Adrenal gland (tissue), 12 donors: ENCODE data around the gene LOXHD1. TPM values are rescaled to one million over a fixed set of nuclear protein-coding genes. Genes with fewer than 3 reads are reported as not detected.
A peak's percentile ranks its signal among the peaks of the same experiment; 100 is the strongest.

ENCODE experiments used
- DNase-seq, 7 donors: peaks; one replicate each; pipeline ENCODE4 v3.0.0-alpha.2; 2019 to 2020
- H3K27ac ChIP-seq, 5 donors: fragments of 200-600 bp; sonication (generic) in 4 of 5; 1 replicate in 3 of 5; 2 replicates in 2 of 5; pipeline versions ENCODE4 v1.5.1 to v1.8.0; 2016 to 2020; ENCODE audit warnings: mild to moderate bottlenecking in 1 of 5
- H3K27me3 ChIP-seq: fragments of 200-600 bp; 2 replicates; pipeline ENCODE4 v1.8.0; 2021
- H3K36me3 ChIP-seq, 2 donors: fragments of 200-600 bp; replicated peaks in 1 of 2; 1 replicate in 1 of 2; 2 replicates in 1 of 2; pipeline versions ENCODE4 v1.5.1 to v1.8.0; 2018 to 2022
- H3K4me1 ChIP-seq, 2 donors: fragments of 200-600 bp; replicated peaks in 1 of 2; 1 replicate in 1 of 2; 2 replicates in 1 of 2; pipeline versions ENCODE4 v1.5.1 to v1.8.0; 2018 to 2021
- H3K4me3 ChIP-seq, 4 donors: fragments of 200-600 bp; sonication (generic) in 3 of 4; one replicate each; pipeline ENCODE4 v1.5.1; 2016 to 2018
- H3K9me3 ChIP-seq, 3 donors: fragments of 200-600 bp; sonication (generic) in 1 of 3; replicated peaks in 1 of 3; 1 replicate in 2 of 3; 2 replicates in 1 of 3; pipeline versions ENCODE4 v1.5.1 to v1.8.0; 2016 to 2021
- POLR2A ChIP-seq, 2 donors: fragments of 450-650 bp; IDR thresholded peaks; one replicate each; pipeline ENCODE4 v1.6.1; 2017; ENCODE audit warnings: antibody characterized with exemption in 2 of 2, mild to moderate bottlenecking in 2 of 2, moderate library complexity in 1 of 2
- WGBS, 4 donors: extraction: QIAGEN DNeasy Blood & Tissue Kit in 2 of 4; methylation state at CpG; one replicate each; pipeline versions ENCODE4 v1.1.5 to v1.1.7; 2013 to 2017; 5-methylcytosine and 5-hydroxymethylcytosine counted together
- intact Hi-C, 2 donors: fragments of 100-400 bp; cut with DNase I; formaldehyde crosslinking; loops; one replicate each; pipeline versions ENCODE4 v1.14.1 to v1.15.0; 2022 to 2023
- polyA plus RNA-seq, 3 donors: library from polyadenylated mRNA; stranded (reverse); fragments of 200-250 nt in 2 of 3; fragments of 350-450 nt in 1 of 3; fragmentation: Illumina TruSeq in 1 of 3; extraction: RNeasy Lipid Tissue Mini Kit (QIAGEN cat#74804) in 1 of 3; gene quantifications; one replicate each; pipeline ENCODE4 v1.2.3, GENCODE V29; 2013 to 2014
- total RNA-seq, 9 donors: library from RNA; depleted of rRNA in 4 of 9; stranded (reverse); fragments of >200 nt in 4 of 9; fragments of 120-200 nt in 1 of 9; fragmentation: NEBNext Ultra II Directional in 1 of 9; extraction: Animal tissue kit (Norgen Biotek cat#: 25700) in 1 of 9; gene quantifications; one replicate each; pipeline versions ENCODE4 v1.1.0 to v1.2.4, GENCODE V29; 2013 to 2023
- TF ChIP-seq, protein P1 (sequence below), 6 experiments: fragments of 450-650 bp in 4 of 6; fragments of 200-600 bp in 2 of 6; sonication (generic) in 1 of 6; IDR thresholded peaks; 1 replicate in 5 of 6; 2 replicates in 1 of 6; pipeline versions ENCODE4 v1.5.1 to v1.8.0; 2016 to 2021; ENCODE audit warnings: antibody characterized with exemption in 6 of 6, mild to moderate bottlenecking in 2 of 6, moderate library complexity in 1 of 6
- donor health status: healthy with polysubstance abuse.
- donor health status: Bipolar disorder and iron deficiency.
- donor health status: DM: yes; HTN: yes; CAD: no.
- donor health status: DM: no; HTN: no; CAD: no.
- donor health status: DM: no; HTN: no; CAD: no.
- donor health status: DM: yes; HTN: yes; CAD: no.

Gene LOXHD1
- total and polyA plus RNA-seq, 12 donors: 0.08 to 0.30 (median 0.16) TPM; not detected in 7

DNA sequence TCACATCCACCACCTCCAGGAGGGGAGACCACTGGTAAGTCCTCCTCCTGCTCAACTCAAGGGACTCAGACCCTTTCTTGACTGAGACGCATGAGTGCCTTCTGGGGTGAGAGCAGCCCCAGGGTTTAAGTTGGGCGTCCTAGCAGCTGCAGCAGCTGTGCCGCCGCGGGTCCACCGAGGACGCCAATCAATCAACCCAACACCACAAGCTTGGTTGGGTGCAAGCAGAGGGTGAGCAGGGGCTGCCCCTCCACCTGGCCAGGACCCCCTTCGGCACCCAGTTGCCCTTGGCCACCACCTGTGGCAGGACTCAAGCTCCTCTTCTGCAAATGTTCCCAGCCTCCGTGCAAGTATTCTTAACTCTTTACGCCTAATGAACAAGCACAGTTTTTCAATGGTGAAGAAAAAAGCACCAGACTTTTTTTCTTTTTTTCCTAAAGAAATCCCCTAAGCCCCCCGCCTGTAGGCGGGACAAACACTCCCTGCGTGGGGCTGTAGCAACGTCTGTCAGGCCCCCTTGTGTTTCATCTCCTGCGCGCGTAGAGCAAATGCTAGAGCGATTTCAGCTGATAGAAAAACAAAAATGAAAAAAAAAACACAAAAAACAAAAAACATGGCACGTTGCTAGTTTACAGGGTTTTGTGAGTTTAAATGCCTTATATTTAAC, 197.1 kb downstream of the LOXHD1 start:
- no peaks in the 10 kb centered on the region for H3K36me3 ChIP-seq
- H3K4me1 ChIP-seq: no peaks in the 10 kb centered on the region
- peak in 1 of 7 donors; percentile 15 for DNase-seq
- H3K27ac ChIP-seq: no peak overlapping the region
- H3K27me3 ChIP-seq: no peaks in the 10 kb centered on the region
- no peaks in the 10 kb centered on the region for H3K9me3 ChIP-seq
- intact Hi-C loops: no loop called here
- TF ChIP-seq, protein P1, sequence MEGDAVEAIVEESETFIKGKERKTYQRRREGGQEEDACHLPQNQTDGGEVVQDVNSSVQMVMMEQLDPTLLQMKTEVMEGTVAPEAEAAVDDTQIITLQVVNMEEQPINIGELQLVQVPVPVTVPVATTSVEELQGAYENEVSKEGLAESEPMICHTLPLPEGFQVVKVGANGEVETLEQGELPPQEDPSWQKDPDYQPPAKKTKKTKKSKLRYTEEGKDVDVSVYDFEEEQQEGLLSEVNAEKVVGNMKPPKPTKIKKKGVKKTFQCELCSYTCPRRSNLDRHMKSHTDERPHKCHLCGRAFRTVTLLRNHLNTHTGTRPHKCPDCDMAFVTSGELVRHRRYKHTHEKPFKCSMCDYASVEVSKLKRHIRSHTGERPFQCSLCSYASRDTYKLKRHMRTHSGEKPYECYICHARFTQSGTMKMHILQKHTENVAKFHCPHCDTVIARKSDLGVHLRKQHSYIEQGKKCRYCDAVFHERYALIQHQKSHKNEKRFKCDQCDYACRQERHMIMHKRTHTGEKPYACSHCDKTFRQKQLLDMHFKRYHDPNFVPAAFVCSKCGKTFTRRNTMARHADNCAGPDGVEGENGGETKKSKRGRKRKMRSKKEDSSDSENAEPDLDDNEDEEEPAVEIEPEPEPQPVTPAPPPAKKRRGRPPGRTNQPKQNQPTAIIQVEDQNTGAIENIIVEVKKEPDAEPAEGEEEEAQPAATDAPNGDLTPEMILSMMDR (IDR thresholded peaks at IDR 0.05): no peak
- no peak for TF ChIP-seq POLR2A (IDR thresholded peaks at IDR 0.05)
- no peak overlapping the region for H3K4me3 ChIP-seq
- WGBS, 4 donors: 68 to 86% (median 80%) methylated on average over 17 to 19 of the region's 19 CpGs

DNA sequence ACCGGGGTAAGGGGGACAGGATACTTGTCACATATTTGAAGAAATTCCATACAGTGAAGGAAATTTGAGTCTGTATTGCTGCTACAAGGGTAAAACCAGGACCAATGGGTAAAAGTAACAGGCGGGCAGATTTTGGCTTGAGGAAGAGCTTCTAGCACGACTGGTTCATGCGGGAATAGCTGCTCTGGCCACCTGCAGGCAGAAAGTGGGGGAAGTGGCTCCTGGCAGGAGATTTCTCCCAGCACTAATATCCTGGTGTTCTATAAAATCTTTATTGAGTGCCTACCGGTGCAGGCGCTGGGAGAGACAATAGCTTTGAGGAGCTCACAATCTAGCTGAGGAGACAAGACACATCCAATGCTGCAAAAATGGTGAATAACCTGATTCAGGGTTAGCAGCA, 198.5 kb downstream of the LOXHD1 start:
- Histone ChIP-seq H3K4me3 (no peak overlapping the region), H3K9me3 (no peaks in the 10 kb centered on the region), H3K4me1 (no peaks in the 10 kb centered on the region), H3K36me3 (no peaks in the 10 kb centered on the region), H3K27ac (no peak overlapping the region), H3K27me3 (no peaks in the 10 kb centered on the region)
- intact Hi-C loops: no loop called here
- DNase-seq: peak in 1 of 7 donors; percentile 4
- TF ChIP-seq POLR2A (IDR thresholded peaks at IDR 0.05): no peak
- TF ChIP-seq, protein P1 (IDR thresholded peaks at IDR 0.05): no peak
- WGBS, 4 donors: 64 to 75% (median 68%) methylated on average over 6 of the region's 6 CpGs

DNA sequence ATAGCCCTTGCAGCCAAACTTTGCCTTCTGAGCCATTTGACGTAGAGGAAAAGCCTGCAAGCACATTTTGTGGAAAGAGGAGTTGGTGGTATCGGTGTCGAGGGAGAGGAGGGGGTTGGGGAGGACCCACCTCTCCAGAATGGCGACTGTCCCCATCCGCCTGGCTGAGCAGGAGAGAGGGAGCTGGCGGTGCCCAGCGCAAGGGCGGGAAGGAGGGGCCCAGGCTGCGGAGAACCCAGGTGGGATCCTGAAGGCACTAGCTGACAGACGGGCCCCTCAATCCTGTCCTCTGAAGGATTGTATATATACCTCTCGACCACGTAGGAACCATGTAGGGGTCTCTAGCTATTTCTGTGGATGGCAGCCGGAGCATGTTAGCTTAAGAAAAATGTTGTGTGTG, 200.3 kb downstream of the LOXHD1 start:
- no peak for TF ChIP-seq POLR2A (IDR thresholded peaks at IDR 0.05)
- TF ChIP-seq, protein P1 (IDR thresholded peaks at IDR 0.05): no peak
- H3K27me3 ChIP-seq: no peaks in the 10 kb centered on the region
- H3K4me1 ChIP-seq: no peaks in the 10 kb centered on the region
- no peaks in the 10 kb centered on the region for H3K9me3 ChIP-seq
- 82 to 94% (median 91%) methylated on average over 13 of the region's 13 CpGs for WGBS, 4 donors
- no peak overlapping the region for H3K27ac ChIP-seq
- intact Hi-C loops: no loop called here
- H3K36me3 ChIP-seq: no peaks in the 10 kb centered on the region
- no peak for DNase-seq
- no peak overlapping the region for H3K4me3 ChIP-seq

DNA sequence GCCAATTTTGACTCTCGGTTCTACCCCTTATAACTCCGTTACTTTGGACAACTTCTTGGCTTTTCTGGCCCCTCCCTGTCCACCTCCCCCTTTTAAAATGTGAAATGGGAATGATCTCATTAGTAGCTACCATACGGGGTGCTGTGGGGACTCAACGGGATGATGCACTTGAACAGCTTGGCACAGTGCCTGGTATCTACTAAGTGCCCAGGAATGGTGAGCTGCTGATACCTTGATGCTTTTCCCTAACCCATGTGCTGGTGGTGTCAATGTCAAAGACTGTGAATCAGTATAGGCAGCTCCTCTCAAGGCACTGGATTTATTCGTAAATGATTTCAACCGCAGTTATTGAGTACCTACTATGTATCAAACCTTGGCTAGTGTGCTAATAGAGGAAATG, 204.2 kb downstream of the LOXHD1 start:
- WGBS, 4 donors: 86 to 95% (median 89%) methylated on average over 6 of the region's 6 CpGs
- Histone ChIP-seq H3K4me1 (no peaks in the 10 kb centered on the region), H3K4me3 (no peak overlapping the region), H3K27me3 (no peaks in the 10 kb centered on the region), H3K36me3 (no peaks in the 10 kb centered on the region), H3K9me3 (no peaks in the 10 kb centered on the region), H3K27ac (no peak overlapping the region)
- intact Hi-C loops: no loop called here
- no peak for TF ChIP-seq POLR2A (IDR thresholded peaks at IDR 0.05)
- TF ChIP-seq, protein P1 (IDR thresholded peaks at IDR 0.05): no peak
- DNase-seq: no peak
